RWPE2 (cell line): ENCODE measurements around the gene RCOR1.

Experiments used
- ATAC-seq: fragments of 200-7000 bp; cut with Tn5 transposase; 3 replicates; pipeline ENCODE4 v1.9.1; 2021; ENCODE audit warnings: low read depth
- DNase-seq: peaks from one replicate; pipeline ENCODE4 v3.0.0-alpha.2; 2020; ENCODE audit warnings: low spot score
- H3K27ac ChIP-seq: fragments of 450-650 bp; 2 replicates; pipeline ENCODE4 v1.5.1; 2017; ENCODE audit warnings: mild to moderate bottlenecking; ENCODE audit not compliant: poor library complexity, severe bottlenecking
- H3K27me3 ChIP-seq: fragments of 250-450 bp; sonication (Bioruptor Pico); 2 replicates; pipeline ENCODE4 v1.5.1; 2021; ENCODE audit warnings: mild to moderate bottlenecking, moderate library complexity; ENCODE audit not compliant: insufficient read depth, poor library complexity, severe bottlenecking
- H3K36me3 ChIP-seq: fragments of 250-450 bp; sonication (Bioruptor Pico); 2 replicates; pipeline ENCODE4 v1.5.1; 2020; ENCODE audit warnings: low read depth, mild to moderate bottlenecking, moderate library complexity
- H3K4me1 ChIP-seq: fragments of 250-450 bp; sonication (Bioruptor Pico); 2 replicates; pipeline ENCODE4 v1.5.1; 2021; ENCODE audit warnings: mild to moderate bottlenecking, moderate library complexity; ENCODE audit not compliant: insufficient read depth, poor library complexity, severe bottlenecking
- H3K4me3 ChIP-seq: fragments of 250-450 bp; sonication (Bioruptor Pico); 2 replicates; pipeline ENCODE4 v1.5.1; 2021; ENCODE audit warnings: mild to moderate bottlenecking, moderate library complexity; ENCODE audit not compliant: severe bottlenecking
- H3K9me3 ChIP-seq: fragments of 250-450 bp; sonication (Bioruptor Pico); 2 replicates; pipeline ENCODE4 v1.5.1; 2021; ENCODE audit warnings: mild to moderate bottlenecking, moderate library complexity; ENCODE audit not compliant: severe bottlenecking
- TF ChIP-seq, protein P1 (sequence below): fragments of 450-650 bp; IDR thresholded peaks from one replicate; pipeline ENCODE4 v1.5.1; 2017; ENCODE audit warnings: mild to moderate bottlenecking, moderate library complexity; ENCODE audit not compliant: poor library complexity, severe bottlenecking

RCOR1 gene

DNA sequence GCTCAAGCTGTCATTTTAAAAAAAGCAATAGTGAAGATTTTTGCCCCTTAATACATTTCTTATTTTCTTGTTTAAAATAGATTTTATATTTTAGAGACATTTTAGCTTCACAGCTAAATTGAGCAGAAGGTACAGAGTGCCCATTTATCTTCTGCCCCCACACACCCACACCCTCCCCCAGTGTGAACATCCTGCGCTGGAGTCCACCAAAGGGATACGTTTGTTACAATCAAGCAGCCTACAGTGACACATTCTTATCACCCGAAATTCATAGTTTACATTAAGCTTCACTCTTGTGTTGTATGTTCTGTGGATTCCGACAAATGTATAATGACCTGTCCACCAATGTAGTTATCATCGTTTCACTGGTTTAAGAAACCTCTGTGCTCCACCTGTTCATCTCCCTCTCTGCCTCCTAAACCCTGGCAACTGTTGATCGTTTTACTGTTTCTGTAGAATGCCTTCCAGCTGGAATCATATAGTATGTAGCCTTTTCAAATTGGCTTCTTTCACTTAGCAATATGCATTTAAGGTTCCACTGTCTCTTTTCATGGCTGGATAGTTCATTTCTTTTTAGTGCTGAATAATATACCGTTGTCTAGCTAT, 93.8 kb downstream of the RCOR1 start:
- Histone ChIP-seq H3K27ac (no peak overlapping the region), H3K27me3 (no peaks in the 10 kb centered on the region), H3K4me1 (peaks cover 5% of the 10 kb centered on the region), H3K4me3 (no peak overlapping the region), H3K9me3 (no peaks in the 10 kb centered on the region), H3K36me3 (peaks cover 45% of the 10 kb centered on the region)
- ATAC-seq (no peak), DNase-seq (no peak)
- TF ChIP-seq, protein P1, sequence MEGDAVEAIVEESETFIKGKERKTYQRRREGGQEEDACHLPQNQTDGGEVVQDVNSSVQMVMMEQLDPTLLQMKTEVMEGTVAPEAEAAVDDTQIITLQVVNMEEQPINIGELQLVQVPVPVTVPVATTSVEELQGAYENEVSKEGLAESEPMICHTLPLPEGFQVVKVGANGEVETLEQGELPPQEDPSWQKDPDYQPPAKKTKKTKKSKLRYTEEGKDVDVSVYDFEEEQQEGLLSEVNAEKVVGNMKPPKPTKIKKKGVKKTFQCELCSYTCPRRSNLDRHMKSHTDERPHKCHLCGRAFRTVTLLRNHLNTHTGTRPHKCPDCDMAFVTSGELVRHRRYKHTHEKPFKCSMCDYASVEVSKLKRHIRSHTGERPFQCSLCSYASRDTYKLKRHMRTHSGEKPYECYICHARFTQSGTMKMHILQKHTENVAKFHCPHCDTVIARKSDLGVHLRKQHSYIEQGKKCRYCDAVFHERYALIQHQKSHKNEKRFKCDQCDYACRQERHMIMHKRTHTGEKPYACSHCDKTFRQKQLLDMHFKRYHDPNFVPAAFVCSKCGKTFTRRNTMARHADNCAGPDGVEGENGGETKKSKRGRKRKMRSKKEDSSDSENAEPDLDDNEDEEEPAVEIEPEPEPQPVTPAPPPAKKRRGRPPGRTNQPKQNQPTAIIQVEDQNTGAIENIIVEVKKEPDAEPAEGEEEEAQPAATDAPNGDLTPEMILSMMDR: no peak

DNA sequence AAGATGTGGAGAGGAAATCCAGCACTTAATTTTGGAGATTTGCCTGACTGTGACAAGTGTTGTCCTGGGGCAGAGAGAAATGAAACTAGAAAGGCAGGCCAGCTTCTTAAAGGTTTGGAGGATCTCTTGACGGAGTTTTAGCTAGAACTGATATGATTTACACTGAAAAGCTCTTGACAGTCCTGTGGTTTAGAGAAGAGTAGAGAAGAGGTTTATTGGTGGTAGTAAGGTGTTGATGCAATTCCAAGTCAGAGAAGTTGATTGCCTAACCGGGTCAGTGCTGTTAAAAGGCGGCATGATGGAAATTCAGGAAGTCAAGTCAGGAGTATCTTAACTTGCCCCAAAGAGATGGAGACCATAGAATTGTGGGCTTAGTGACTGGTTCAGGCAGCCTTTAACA, 95.8 kb downstream of the RCOR1 start:
- no peak for ATAC-seq
- no peak overlapping the region for H3K4me3 ChIP-seq
- no peaks in the 10 kb centered on the region for H3K9me3 ChIP-seq
- H3K27me3 ChIP-seq: no peaks in the 10 kb centered on the region
- TF ChIP-seq, protein P1: no peak
- no peak for DNase-seq
- H3K27ac ChIP-seq: no peak overlapping the region
- H3K36me3 ChIP-seq: peaks cover 28% of the 10 kb centered on the region
- peaks cover 11% of the 10 kb centered on the region for H3K4me1 ChIP-seq

DNA sequence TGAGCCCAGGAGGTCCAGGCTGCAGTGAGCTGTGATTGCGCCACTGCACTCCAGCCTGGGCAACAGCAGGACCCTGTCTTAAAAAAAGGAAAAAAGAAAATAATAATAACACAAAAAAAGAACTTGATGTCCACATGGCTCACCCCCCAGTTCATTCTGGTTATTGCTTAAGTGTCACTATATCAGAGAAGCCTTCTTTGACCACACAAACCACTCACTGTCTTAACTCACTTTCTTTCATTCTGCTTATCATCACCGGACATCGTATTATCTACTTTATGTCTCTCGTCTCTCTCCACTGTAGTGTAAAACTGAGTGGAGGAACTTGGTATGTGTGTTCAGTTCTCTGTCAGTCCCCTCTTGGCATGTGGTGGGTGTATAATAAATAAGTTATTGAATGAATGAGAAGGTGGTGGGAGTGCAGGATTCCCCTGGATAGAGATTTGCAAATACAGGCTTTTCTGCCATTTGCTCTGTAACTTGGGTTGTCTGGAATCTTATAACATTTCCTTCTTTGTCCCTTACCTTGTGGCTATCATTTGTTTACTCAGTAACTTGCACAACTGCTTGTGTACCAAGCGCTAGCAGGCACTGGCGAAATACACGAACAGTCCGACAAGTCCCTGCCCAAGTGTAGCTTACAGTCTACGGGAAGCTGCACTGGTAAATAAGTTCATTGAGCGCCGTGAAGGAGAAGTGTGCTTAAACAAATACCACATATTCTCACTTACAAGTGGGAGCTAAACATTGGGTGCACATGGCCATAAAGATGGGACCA, 98.2 kb downstream of the RCOR1 start:
- peaks cover 14% of the 10 kb centered on the region for H3K36me3 ChIP-seq
- H3K27me3 ChIP-seq: no peaks in the 10 kb centered on the region
- TF ChIP-seq, protein P1: no peak
- no peak overlapping the region for H3K4me3 ChIP-seq
- no peaks in the 10 kb centered on the region for H3K9me3 ChIP-seq
- ATAC-seq (no peak), DNase-seq (no peak)
- no peak overlapping the region for H3K27ac ChIP-seq
- peaks cover 13% of the 10 kb centered on the region for H3K4me1 ChIP-seq

DNA sequence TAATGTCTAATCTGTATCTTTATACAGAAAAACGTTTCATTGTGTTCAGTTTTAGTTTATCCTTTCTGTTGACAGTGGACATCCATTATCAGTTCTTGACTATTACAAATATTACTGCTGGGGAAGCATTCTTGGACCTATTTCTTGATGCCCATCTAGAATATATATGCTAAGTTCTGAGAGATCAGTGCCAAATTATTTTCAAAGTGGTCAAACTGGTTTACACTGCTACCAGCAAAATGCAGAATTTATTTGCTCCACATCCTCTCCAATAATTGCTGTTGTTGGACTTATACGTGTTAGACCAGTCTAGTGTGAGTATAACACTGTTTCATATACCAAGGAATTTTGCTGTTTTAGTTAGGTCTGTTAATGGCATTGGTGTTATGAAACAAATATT, 99.3 kb downstream of the RCOR1 start:
- H3K4me1 ChIP-seq: peaks cover 13% of the 10 kb centered on the region
- no peak overlapping the region for H3K4me3 ChIP-seq
- DNase-seq (no peak), ATAC-seq (no peak)
- H3K27me3 ChIP-seq: no peaks in the 10 kb centered on the region
- H3K27ac ChIP-seq: no peak overlapping the region
- H3K9me3 ChIP-seq: no peaks in the 10 kb centered on the region
- TF ChIP-seq, protein P1: no peak
- peaks cover 12% of the 10 kb centered on the region for H3K36me3 ChIP-seq

DNA sequence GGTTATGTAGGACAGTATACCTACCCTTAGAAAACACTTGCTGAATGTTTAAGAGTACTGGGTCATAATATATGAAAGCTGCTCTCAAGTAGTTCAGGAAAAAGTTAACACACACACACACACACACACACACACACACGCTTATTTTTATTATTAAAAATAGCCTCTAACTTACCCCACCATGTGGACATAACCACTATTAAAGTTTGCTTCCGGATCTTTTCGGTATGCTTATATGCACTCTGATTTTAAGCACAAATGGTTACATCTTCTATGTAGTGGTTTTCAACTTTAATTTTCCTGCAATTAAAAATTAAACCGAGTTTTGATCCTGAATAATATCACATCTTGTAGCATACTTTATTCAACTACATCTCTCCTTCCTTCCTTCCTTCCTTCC, 99.9 kb downstream of the RCOR1 start:
- Histone ChIP-seq H3K36me3 (peaks cover 8% of the 10 kb centered on the region; the same call in 1 of the 2 replicates), H3K9me3 (no peaks in the 10 kb centered on the region), H3K4me1 (peaks cover 13% of the 10 kb centered on the region), H3K4me3 (no peak overlapping the region), H3K27ac (no peak overlapping the region), H3K27me3 (no peaks in the 10 kb centered on the region)
- no peak for ATAC-seq
- TF ChIP-seq, protein P1: no peak
- DNase-seq: no peak
